Measurements from ENCODE around the gene KCNS1.

DNA sequence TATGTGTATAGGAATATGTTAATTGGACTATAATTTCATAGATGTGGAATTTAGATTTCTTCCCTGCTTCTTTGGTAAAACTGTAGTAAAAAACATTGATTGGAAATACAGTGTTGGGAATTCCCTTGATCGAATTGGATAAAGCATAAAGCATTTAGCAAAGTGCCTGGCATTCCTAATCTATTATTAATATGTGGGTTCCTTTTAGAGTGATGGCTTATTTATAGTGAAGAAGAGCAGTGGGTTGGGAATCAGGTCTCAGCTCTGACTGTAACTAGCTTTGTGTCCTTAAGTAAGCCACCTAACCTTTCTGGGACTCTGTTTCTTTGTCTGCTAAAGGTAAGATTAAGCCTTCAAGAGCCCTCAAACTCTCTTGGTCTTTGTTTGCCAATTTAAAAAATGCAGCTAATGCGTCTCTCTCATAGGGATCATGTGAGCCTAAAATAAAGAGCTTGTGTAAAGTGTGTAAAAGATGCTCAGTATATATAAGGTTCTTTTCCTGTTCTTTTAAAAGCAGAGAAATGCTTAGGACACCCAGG, 53.3 kb downstream of the KCNS1 start:
- TF ChIP-seq, protein P1, sequence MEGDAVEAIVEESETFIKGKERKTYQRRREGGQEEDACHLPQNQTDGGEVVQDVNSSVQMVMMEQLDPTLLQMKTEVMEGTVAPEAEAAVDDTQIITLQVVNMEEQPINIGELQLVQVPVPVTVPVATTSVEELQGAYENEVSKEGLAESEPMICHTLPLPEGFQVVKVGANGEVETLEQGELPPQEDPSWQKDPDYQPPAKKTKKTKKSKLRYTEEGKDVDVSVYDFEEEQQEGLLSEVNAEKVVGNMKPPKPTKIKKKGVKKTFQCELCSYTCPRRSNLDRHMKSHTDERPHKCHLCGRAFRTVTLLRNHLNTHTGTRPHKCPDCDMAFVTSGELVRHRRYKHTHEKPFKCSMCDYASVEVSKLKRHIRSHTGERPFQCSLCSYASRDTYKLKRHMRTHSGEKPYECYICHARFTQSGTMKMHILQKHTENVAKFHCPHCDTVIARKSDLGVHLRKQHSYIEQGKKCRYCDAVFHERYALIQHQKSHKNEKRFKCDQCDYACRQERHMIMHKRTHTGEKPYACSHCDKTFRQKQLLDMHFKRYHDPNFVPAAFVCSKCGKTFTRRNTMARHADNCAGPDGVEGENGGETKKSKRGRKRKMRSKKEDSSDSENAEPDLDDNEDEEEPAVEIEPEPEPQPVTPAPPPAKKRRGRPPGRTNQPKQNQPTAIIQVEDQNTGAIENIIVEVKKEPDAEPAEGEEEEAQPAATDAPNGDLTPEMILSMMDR (IDR thresholded peaks at IDR 0.05 in 2 of 3, conservative IDR thresholded peaks at IDR 0.05 in 1 of 3; ENCODE audit: borderline replicate concordance in 1 of 3, insufficient read depth in 1 of 3, low read depth in 2 of 3, low read length in 2 of 3): no peak
- no peak for TF ChIP-seq FOSL1 (IDR thresholded peaks at IDR 0.05; ENCODE audit: low read depth)
- no peak for TF ChIP-seq EZH2phosphoT487 (IDR thresholded peaks at IDR 0.05; ENCODE audit: borderline replicate concordance)
- TF ChIP-seq ZNF274 (IDR thresholded peaks at IDR 0.05; ENCODE audit: low read depth, low read length): no peak
- no peak for TF ChIP-seq POLR2AphosphoS5 (IDR thresholded peaks at IDR 0.05; ENCODE audit: low read depth, low read length)

Data from HCT116 (cell line).